ENCODE measurements around the gene KLK6.

DNA sequence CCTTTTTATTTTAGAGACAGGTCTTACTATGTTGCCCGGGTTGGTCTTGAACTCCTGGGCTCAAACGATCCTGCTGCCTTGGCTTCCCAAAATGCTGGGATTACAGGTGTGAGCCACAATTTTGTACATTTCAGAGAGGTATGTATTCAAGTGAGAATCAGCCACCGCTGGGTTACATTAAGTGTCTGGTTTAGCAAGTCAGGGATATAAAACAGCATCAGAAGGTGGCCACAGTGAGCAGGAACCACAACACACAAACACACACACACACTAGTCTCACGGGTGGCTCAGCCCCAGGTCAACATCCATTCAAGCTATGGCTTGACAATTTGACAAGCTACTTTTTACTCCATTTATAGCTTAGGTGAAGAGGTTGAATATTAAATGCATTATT lies 36.7 kb downstream of the KLK6 start:
- no peak for TF ChIP-seq CTCF (IDR thresholded peaks at IDR 0.05)
- no peak for TF ChIP-seq POLR2A (IDR thresholded peaks at IDR 0.05)

All from tibial nerve (tissue), 3 donors.